Measurements from ENCODE around the gene PORCN.
"Not testable (repeated sequence)": the region's sequence is repeated elsewhere in the genome, so short reads cannot be mapped to it uniquely, and the experiment has no call there.

The PORCN gene

DNA sequence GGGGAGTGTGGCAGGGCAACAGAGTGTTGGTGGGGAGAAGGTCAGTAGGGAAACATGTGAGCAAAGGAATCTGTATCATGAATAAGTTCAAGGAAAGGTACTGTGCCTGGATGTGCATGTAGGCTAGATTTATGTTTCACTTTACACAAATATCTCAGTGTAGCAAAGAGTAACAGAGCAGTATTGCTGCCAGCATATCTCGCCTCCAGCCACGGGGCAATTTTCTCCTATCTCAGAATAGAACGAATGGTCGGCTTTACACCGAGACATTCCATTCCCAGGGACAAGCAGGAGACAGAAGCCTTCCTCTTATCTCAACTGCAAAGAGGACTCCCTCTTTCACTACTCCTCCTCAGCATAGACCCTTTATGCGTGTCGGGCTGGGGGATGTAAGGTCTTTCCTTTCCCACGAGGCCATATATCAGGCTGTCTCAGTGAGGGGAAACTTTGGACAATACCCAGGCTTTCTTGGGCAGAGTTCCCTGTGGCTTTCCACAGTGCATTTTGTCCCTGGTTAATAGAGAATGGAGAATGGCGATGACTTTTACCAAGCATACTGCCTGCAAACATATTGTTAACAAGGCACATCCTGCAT lies 47.0 kb downstream of the PORCN start:
- DNase-seq = not testable (repeated sequence)

- DNase-seq = no peak
Measured at GRCh38 chrX:48558271-48558670, 49.5 kb downstream of the PORCN start.

DNA sequence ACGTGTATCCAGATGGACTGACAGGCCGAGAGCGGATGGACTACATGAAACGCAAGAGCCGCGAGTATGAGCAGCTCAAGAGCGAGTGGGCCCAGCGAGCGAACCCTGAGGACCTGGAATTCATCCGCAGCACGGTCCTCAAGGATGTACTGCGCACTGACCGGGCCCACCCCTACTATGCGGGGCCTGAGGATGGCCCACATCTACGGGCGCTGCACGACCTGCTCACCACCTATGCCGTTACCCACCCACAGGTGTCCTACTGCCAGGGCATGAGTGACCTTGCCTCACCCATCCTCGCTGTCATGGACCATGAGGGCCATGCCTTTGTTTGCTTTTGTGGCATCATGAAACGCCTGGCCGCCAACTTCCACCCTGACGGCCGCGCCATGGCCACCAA lies 50.8 kb downstream of the PORCN start:
- DNase-seq = no peak

- no peak for DNase-seq
Measured at GRCh38 chrX:48560056-48560455, 51.3 kb downstream of the PORCN start.

- no peak for DNase-seq
Measured at GRCh38 chrX:48560681-48561080, 51.9 kb downstream of the PORCN start.

GRCh38 chrX:48569958-48570357 lies 61.2 kb downstream of the PORCN start:
- DNase-seq = no peak

Data from NCI-H526 treated with DMSO at 0.1 percent for 48 hours (cell line).